Upper lobe of left lung (tissue), 6 donors: Measurements from ENCODE around the gene MSH6. TPM values are rescaled to one million over a fixed set of nuclear protein-coding genes. Genes with fewer than 3 reads are reported as not detected.

Experiments used
- ATAC-seq, 2 donors: fragments of 200-7000 bp; cut with Tn5 transposase; one replicate each; pipeline ENCODE4 v1.9.1; 2022; ENCODE audit warnings: mild to moderate bottlenecking in 2 of 2, moderate library complexity in 2 of 2; ENCODE audit not compliant: low FRiP score in 2 of 2
- DNase-seq, 2 donors: peaks; one replicate each; pipeline ENCODE4 v3.0.0-alpha.2; 2019 to 2020
- H3K27ac ChIP-seq, 4 donors: fragments of 200-600 bp; sonication (generic); one replicate each; pipeline ENCODE4 v1.5.1; 2016 to 2019
- H3K27me3 ChIP-seq, 4 donors: fragments of 200-600 bp; sonication (generic); one replicate each; pipeline ENCODE4 v1.5.1; 2017 to 2019
- H3K36me3 ChIP-seq, 4 donors: fragments of 200-600 bp; sonication (generic); one replicate each; pipeline ENCODE4 v1.5.1; 2016 to 2019
- H3K4me1 ChIP-seq, 4 donors: fragments of 200-600 bp; sonication (generic); one replicate each; pipeline ENCODE4 v1.5.1; 2018 to 2019
- H3K4me3 ChIP-seq, 4 donors: fragments of 200-600 bp; sonication (generic); one replicate each; pipeline ENCODE4 v1.5.1; 2017 to 2019; ENCODE audit warnings: mild to moderate bottlenecking in 2 of 4, moderate library complexity in 1 of 4
- H3K9me3 ChIP-seq, 4 donors: fragments of 200-600 bp; sonication (generic); one replicate each; pipeline ENCODE4 v1.5.1; 2018 to 2019
- EP300 ChIP-seq, 4 donors: sonication (generic); formaldehyde crosslinking; IDR thresholded peaks; one replicate each; pipeline ENCODE4 v1.5.1; 2017; ENCODE audit warnings: antibody characterized with exemption in 4 of 4, control low read depth in 2 of 4
- POLR2A ChIP-seq, 4 donors: fragments of 450-650 bp; IDR thresholded peaks; one replicate each; pipeline ENCODE4 v1.5.1; 2016 to 2017; ENCODE audit warnings: antibody characterized with exemption in 4 of 4, mild to moderate bottlenecking in 2 of 4
- POLR2AphosphoS5 ChIP-seq, 2 donors: sonication (generic); formaldehyde crosslinking; IDR thresholded peaks; one replicate each; pipeline ENCODE4 v1.5.1; 2017; ENCODE audit warnings: antibody characterized with exemption in 2 of 2
- WGBS, 2 donors: methylation state at CpG; one replicate each; pipeline ENCODE4 v1.1.5; 2017 to 2018; 5-methylcytosine and 5-hydroxymethylcytosine counted together
- total RNA-seq, 6 donors: library from RNA; depleted of rRNA in 4 of 6; stranded (reverse); fragments of >200 nt in 4 of 6; gene quantifications; one replicate each; pipeline versions ENCODE4 v1.1.0 to v1.2.1, GENCODE V29; 2016 to 2021
- TF ChIP-seq, protein P1 (sequence below), 6 experiments: fragments of 450-650 bp in 4 of 6; fragments of 200-600 bp in 2 of 6; sonication (generic) in 2 of 6; IDR thresholded peaks; one replicate each; pipeline ENCODE4 v1.5.1; 2016 to 2019; ENCODE audit warnings: antibody characterized with exemption in 6 of 6
- donor health status: DM: no; HTN: no; CAD: no; lungs with moderate emphysema.
- donor health status: DM: no; HTN: yes; CAD: no; lungs with severe emphysema.

Gene MSH6, protein sequence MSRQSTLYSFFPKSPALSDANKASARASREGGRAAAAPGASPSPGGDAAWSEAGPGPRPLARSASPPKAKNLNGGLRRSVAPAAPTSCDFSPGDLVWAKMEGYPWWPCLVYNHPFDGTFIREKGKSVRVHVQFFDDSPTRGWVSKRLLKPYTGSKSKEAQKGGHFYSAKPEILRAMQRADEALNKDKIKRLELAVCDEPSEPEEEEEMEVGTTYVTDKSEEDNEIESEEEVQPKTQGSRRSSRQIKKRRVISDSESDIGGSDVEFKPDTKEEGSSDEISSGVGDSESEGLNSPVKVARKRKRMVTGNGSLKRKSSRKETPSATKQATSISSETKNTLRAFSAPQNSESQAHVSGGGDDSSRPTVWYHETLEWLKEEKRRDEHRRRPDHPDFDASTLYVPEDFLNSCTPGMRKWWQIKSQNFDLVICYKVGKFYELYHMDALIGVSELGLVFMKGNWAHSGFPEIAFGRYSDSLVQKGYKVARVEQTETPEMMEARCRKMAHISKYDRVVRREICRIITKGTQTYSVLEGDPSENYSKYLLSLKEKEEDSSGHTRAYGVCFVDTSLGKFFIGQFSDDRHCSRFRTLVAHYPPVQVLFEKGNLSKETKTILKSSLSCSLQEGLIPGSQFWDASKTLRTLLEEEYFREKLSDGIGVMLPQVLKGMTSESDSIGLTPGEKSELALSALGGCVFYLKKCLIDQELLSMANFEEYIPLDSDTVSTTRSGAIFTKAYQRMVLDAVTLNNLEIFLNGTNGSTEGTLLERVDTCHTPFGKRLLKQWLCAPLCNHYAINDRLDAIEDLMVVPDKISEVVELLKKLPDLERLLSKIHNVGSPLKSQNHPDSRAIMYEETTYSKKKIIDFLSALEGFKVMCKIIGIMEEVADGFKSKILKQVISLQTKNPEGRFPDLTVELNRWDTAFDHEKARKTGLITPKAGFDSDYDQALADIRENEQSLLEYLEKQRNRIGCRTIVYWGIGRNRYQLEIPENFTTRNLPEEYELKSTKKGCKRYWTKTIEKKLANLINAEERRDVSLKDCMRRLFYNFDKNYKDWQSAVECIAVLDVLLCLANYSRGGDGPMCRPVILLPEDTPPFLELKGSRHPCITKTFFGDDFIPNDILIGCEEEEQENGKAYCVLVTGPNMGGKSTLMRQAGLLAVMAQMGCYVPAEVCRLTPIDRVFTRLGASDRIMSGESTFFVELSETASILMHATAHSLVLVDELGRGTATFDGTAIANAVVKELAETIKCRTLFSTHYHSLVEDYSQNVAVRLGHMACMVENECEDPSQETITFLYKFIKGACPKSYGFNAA (N-terminal part only)
- total RNA-seq, result 10 to 100 TPM; 21.6 to 35.5 (median 30.3) TPM

DNA sequence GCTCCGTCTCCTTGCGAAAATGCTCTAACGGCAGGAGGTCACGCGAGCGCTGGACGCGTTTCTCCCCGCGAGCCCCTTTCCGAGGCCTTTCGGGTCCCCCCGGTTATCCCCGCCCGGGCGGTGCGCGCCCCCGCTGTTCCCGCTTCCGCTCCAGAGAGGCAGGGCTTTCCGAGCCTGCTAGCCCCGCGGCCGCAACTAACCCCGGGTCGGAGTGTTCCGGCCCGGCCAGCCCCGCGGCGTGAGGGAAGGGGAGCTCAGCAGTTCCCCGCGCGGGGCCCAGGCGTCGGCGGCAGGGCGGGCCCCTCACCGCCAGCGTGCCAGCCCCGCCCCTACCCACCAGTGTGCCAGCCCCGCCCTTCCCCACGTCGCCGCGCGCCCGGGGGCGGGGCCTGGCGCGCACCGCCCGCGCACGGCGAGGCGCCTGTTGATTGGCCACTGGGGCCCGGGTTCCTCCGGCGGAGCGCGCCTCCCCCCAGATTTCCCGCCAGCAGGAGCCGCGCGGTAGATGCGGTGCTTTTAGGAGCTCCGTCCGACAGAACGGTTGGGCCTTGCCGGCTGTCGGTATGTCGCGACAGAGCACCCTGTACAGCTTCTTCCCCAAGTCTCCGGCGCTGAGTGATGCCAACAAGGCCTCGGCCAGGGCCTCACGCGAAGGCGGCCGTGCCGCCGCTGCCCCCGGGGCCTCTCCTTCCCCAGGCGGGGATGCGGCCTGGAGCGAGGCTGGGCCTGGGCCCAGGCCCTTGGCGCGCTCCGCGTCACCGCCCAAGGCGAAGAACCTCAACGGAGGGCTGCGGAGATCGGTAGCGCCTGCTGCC is at the start of gene MSH6:
MSH6 (plus strand) TSS at position 475 of the 815 bp plus-strand sequence; CDS start at position 564, 89 bp downstream.
- DNase-seq (peak; percentile 92 to 98), ATAC-seq (peak; percentile 97 to 98)
- TF ChIP-seq, protein P1, sequence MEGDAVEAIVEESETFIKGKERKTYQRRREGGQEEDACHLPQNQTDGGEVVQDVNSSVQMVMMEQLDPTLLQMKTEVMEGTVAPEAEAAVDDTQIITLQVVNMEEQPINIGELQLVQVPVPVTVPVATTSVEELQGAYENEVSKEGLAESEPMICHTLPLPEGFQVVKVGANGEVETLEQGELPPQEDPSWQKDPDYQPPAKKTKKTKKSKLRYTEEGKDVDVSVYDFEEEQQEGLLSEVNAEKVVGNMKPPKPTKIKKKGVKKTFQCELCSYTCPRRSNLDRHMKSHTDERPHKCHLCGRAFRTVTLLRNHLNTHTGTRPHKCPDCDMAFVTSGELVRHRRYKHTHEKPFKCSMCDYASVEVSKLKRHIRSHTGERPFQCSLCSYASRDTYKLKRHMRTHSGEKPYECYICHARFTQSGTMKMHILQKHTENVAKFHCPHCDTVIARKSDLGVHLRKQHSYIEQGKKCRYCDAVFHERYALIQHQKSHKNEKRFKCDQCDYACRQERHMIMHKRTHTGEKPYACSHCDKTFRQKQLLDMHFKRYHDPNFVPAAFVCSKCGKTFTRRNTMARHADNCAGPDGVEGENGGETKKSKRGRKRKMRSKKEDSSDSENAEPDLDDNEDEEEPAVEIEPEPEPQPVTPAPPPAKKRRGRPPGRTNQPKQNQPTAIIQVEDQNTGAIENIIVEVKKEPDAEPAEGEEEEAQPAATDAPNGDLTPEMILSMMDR (IDR thresholded peaks at IDR 0.05), result peak in 3 of 6 experiments; percentile 9 to 27 (median 26)
- TF ChIP-seq POLR2AphosphoS5 (IDR thresholded peaks at IDR 0.05) (peak; percentile 82 to 90), EP300 (IDR thresholded peaks at IDR 0.05) (no peak), POLR2A (IDR thresholded peaks at IDR 0.05) (peak in 3 of 4 donors; percentile 72 to 85 (median 85))
- peak within 1 kb of the TSS; percentile 70 to 97 (median 88) for H3K4me3 ChIP-seq
- H3K27ac ChIP-seq, result peak within 1 kb of the TSS; percentile 89 to 94 (median 92)
- peaks cover 11 to 34% (median 19%) of the 10 kb centered on the region in 4 donors for H3K4me1 ChIP-seq
- H3K27me3 ChIP-seq, result no peaks in the 10 kb centered on the region
- no peaks in the 10 kb centered on the region for H3K9me3 ChIP-seq
- WGBS, 2 donors, result 1% methylated on average over 24 to 54 of the region's 98 CpGs
- H3K36me3 ChIP-seq, result peaks cover 0 to 3% (median 0%) of the 10 kb centered on the region in 4 donors

DNA sequence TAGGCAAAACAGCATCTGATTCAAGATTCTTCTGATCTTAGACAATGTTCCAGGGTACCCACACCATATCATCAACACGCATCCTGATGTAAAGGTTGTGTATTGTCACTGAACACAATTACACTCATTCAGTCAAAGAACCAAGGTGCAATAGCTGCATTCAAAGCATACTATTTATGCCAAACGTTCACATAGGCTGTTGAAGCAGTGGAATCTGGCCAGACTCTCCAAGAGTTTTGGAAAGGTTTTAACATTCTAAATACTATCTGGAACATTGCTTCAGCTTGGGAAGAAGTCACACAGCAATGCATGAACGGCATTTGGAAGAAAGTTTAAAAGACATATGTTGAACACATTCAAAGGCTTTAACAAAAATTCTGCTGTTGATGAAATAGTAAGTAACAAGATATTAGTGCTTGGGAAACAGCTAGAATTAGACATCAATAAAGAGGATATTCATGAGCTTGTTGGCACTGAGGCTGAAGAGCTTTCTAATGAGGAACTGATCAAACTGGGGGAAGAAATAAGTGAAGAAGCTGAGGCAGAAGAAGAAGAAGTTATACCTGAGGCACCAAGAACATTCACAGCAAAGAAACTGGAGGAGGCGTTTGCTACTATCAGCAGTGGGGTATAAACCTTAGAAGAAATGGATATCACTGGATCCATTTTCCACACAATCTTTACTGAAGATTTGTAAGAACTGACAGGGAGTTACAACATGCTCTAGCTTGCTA is 47.6 kb upstream of the MSH6 start:
- TF ChIP-seq POLR2AphosphoS5 (IDR thresholded peaks at IDR 0.05) (no peak), EP300 (IDR thresholded peaks at IDR 0.05) (no peak), POLR2A (IDR thresholded peaks at IDR 0.05) (no peak)
- TF ChIP-seq, protein P1 (IDR thresholded peaks at IDR 0.05), result no peak
- no peaks in the 10 kb centered on the region for H3K4me1 ChIP-seq
- no peaks in the 10 kb centered on the region for H3K27me3 ChIP-seq
- 73 to 78% methylated on average over 4 of the region's 4 CpGs for WGBS, 2 donors
- no peaks in the 10 kb centered on the region for H3K36me3 ChIP-seq
- no peak overlapping the region for H3K4me3 ChIP-seq
- DNase-seq (no peak), ATAC-seq (no peak)
- no peak overlapping the region for H3K27ac ChIP-seq
- no peaks in the 10 kb centered on the region for H3K9me3 ChIP-seq

- DNase-seq, result no peak
- no peaks in the 10 kb centered on the region for H3K9me3 ChIP-seq
- H3K27me3 ChIP-seq, result no peaks in the 10 kb centered on the region
- no peak overlapping the region for H3K4me3 ChIP-seq
- ATAC-seq, result no peak
- TF ChIP-seq POLR2A (IDR thresholded peaks at IDR 0.05) (no peak), EP300 (IDR thresholded peaks at IDR 0.05) (no peak), POLR2AphosphoS5 (IDR thresholded peaks at IDR 0.05) (no peak)
- TF ChIP-seq, protein P1 (IDR thresholded peaks at IDR 0.05), result no peak
- H3K4me1 ChIP-seq, result no peaks in the 10 kb centered on the region
- 98% methylated on average over 3 of the region's 3 CpGs for WGBS, 2 donors
- H3K27ac ChIP-seq, result no peak overlapping the region
- H3K36me3 ChIP-seq, result no peaks in the 10 kb centered on the region
Measured at GRCh38 chr2:47735912-47736311, 47.0 kb upstream of the MSH6 start.
